Measurements from ENCODE around the gene WWC1. TPM values are rescaled to one million over a fixed set of nuclear protein-coding genes. Genes with fewer than 3 reads are reported as not detected.

The WWC1 gene
- total RNA-seq, 1 experiment from 2014 or later = 29.4 TPM

DNA sequence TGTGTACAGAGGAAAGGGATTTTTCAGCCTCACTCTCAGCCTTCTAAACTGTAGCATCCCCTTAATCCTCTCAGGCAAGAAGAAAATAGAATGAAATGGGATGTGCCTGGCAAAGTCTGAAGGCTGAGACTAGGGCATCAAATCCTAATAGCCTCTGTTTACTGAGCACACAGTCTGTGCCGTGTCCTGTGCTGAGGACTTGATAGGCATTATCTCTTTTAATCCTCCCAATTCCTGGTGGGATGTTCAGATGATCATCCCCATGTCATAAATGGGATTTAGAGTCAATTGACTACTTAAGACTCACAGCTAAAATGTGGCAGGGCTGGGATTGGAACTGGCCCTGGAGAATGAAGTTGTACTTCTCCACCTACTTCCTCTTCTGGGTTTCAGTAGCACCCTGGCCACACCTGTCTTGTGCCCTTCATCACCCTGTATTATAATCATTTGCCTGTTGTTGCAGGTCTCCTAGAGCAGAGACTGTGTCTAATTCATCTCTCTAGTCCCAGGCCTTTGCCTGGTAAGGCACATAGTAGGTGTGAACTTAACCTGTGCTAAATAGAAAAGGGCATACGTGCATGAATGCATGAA is 81.0 kb downstream of the WWC1 start:
- ChIA-PET POLR2A (no interaction called here), CTCF (no interaction called here)
- BruUV-seq (replicated peaks) = no TSS peak
- DNase-seq (ENCODE audit: low read depth, low spot score) (no peak), ATAC-seq (no peak)
- no peaks in the 10 kb centered on the region for H3K36me3 ChIP-seq (ENCODE audit: control insufficient read depth, insufficient read depth, low read length)
- H3K4me3 ChIP-seq (ENCODE audit: low read depth in 2 of 2, low read length in 2 of 2) = no peak overlapping the region
- no peaks in the 10 kb centered on the region for H3K4me1 ChIP-seq (ENCODE audit: control insufficient read depth, insufficient read depth, low read length)
- in situ Hi-C loops (cut with HindIII; ENCODE audit: low pct_unique_long_range_greater_than_20kb, low sequenced_read_pairs) = no loop called here
- intact Hi-C loops (cut with micrococcal nuclease; ENCODE audit: unreplicated experiment) = no loop called here
- H3K27me3 ChIP-seq (ENCODE audit: control insufficient read depth, insufficient read depth, low read length) = no peaks in the 10 kb centered on the region
- no peaks in the 10 kb centered on the region for H3K9me3 ChIP-seq (ENCODE audit: control insufficient read depth, insufficient read depth, low read depth, low read length)
- no peak overlapping the region for H3K27ac ChIP-seq (ENCODE audit: low read length)
- TF ChIP-seq TCF7L2 (IDR thresholded peaks at IDR 0.05; ENCODE audit: low read depth, low read length) = no peak
- TF ChIP-seq, protein P1, sequence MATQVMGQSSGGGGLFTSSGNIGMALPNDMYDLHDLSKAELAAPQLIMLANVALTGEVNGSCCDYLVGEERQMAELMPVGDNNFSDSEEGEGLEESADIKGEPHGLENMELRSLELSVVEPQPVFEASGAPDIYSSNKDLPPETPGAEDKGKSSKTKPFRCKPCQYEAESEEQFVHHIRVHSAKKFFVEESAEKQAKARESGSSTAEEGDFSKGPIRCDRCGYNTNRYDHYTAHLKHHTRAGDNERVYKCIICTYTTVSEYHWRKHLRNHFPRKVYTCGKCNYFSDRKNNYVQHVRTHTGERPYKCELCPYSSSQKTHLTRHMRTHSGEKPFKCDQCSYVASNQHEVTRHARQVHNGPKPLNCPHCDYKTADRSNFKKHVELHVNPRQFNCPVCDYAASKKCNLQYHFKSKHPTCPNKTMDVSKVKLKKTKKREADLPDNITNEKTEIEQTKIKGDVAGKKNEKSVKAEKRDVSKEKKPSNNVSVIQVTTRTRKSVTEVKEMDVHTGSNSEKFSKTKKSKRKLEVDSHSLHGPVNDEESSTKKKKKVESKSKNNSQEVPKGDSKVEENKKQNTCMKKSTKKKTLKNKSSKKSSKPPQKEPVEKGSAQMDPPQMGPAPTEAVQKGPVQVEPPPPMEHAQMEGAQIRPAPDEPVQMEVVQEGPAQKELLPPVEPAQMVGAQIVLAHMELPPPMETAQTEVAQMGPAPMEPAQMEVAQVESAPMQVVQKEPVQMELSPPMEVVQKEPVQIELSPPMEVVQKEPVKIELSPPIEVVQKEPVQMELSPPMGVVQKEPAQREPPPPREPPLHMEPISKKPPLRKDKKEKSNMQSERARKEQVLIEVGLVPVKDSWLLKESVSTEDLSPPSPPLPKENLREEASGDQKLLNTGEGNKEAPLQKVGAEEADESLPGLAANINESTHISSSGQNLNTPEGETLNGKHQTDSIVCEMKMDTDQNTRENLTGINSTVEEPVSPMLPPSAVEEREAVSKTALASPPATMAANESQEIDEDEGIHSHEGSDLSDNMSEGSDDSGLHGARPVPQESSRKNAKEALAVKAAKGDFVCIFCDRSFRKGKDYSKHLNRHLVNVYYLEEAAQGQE (IDR thresholded peaks at IDR 0.05; ENCODE audit: insufficient read depth in 1 of 2, low read depth in 2 of 2, low read length in 1 of 2) = no peak
- no peak for TF ChIP-seq POLR2AphosphoS5 (IDR thresholded peaks at IDR 0.05; ENCODE audit: low read depth, low read length)
- TF ChIP-seq, protein P2, sequence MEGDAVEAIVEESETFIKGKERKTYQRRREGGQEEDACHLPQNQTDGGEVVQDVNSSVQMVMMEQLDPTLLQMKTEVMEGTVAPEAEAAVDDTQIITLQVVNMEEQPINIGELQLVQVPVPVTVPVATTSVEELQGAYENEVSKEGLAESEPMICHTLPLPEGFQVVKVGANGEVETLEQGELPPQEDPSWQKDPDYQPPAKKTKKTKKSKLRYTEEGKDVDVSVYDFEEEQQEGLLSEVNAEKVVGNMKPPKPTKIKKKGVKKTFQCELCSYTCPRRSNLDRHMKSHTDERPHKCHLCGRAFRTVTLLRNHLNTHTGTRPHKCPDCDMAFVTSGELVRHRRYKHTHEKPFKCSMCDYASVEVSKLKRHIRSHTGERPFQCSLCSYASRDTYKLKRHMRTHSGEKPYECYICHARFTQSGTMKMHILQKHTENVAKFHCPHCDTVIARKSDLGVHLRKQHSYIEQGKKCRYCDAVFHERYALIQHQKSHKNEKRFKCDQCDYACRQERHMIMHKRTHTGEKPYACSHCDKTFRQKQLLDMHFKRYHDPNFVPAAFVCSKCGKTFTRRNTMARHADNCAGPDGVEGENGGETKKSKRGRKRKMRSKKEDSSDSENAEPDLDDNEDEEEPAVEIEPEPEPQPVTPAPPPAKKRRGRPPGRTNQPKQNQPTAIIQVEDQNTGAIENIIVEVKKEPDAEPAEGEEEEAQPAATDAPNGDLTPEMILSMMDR (IDR thresholded peaks at IDR 0.05) = no peak
- no peak for TF ChIP-seq SIN3A (IDR thresholded peaks at IDR 0.05; ENCODE audit: borderline replicate concordance, insufficient read depth, low read depth, low read length)

DNA sequence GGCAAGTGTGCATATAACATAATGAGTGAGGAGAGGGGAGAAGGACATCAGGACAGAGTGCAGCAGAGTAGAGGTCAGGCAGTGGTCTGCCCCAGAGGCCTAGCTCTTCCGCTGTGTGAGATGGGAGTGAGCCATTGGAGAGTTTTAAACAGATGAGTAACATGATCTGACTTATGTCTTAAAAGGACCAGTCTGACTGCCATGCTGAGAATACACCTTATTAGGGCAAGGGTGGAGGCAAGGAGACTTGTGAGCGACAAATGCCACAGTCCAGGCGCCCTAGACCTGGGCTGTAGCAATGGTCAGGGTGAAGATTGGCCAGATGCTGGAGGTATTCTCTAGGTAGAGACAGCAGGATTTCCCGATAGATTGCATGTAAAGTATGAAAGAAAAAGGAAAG is 83.1 kb downstream of the WWC1 start:
- H3K4me3 ChIP-seq (ENCODE audit: low read depth in 2 of 2, low read length in 2 of 2) = no peak overlapping the region
- H3K27ac ChIP-seq (ENCODE audit: low read length) = no peak overlapping the region
- TF ChIP-seq, protein P2 (IDR thresholded peaks at IDR 0.05) = no peak
- TF ChIP-seq TCF7L2 (IDR thresholded peaks at IDR 0.05; ENCODE audit: low read depth, low read length) (no peak), POLR2AphosphoS5 (IDR thresholded peaks at IDR 0.05; ENCODE audit: low read depth, low read length) (no peak), SIN3A (IDR thresholded peaks at IDR 0.05; ENCODE audit: borderline replicate concordance, insufficient read depth, low read depth, low read length) (no peak)
- TF ChIP-seq, protein P1 (IDR thresholded peaks at IDR 0.05; ENCODE audit: insufficient read depth in 1 of 2, low read depth in 2 of 2, low read length in 1 of 2) = no peak
- no peaks in the 10 kb centered on the region for H3K4me1 ChIP-seq (ENCODE audit: control insufficient read depth, insufficient read depth, low read length)
- CTCF ChIA-PET = no interaction called here
- ATAC-seq (no peak), DNase-seq (ENCODE audit: low read depth, low spot score) (no peak)
- in situ Hi-C loops (cut with HindIII; ENCODE audit: low pct_unique_long_range_greater_than_20kb, low sequenced_read_pairs) = no loop called here
- no peaks in the 10 kb centered on the region for H3K9me3 ChIP-seq (ENCODE audit: control insufficient read depth, insufficient read depth, low read depth, low read length)
- intact Hi-C loops (cut with micrococcal nuclease; ENCODE audit: unreplicated experiment) = no loop called here
- H3K27me3 ChIP-seq (ENCODE audit: control insufficient read depth, insufficient read depth, low read length) = no peaks in the 10 kb centered on the region
- POLR2A ChIA-PET = no interaction called here
- no peaks in the 10 kb centered on the region for H3K36me3 ChIP-seq (ENCODE audit: control insufficient read depth, insufficient read depth, low read length)
- no TSS peak for BruUV-seq (replicated peaks)

Data from Panc1 (cell line).